ACHN (cell line): Measurements from ENCODE around the gene PHLPP2.
"Not testable (repeated sequence)": the region's sequence is repeated elsewhere in the genome, so short reads cannot be mapped to it uniquely, and the experiment has no call there.

Experiments
- DNase-seq: peaks from one replicate; pipeline ENCODE4 v3.0.0-alpha.2; 2015
- in situ Hi-C: cut with HindIII; loops from 2 replicates; pipeline ENCODE4 v1.10.0; 2017; ENCODE audit warnings: low sequenced_read_pairs, low pct_ligation_motif_present, low pct_unique_long_range_greater_than_20kb

The PHLPP2 gene

DNA sequence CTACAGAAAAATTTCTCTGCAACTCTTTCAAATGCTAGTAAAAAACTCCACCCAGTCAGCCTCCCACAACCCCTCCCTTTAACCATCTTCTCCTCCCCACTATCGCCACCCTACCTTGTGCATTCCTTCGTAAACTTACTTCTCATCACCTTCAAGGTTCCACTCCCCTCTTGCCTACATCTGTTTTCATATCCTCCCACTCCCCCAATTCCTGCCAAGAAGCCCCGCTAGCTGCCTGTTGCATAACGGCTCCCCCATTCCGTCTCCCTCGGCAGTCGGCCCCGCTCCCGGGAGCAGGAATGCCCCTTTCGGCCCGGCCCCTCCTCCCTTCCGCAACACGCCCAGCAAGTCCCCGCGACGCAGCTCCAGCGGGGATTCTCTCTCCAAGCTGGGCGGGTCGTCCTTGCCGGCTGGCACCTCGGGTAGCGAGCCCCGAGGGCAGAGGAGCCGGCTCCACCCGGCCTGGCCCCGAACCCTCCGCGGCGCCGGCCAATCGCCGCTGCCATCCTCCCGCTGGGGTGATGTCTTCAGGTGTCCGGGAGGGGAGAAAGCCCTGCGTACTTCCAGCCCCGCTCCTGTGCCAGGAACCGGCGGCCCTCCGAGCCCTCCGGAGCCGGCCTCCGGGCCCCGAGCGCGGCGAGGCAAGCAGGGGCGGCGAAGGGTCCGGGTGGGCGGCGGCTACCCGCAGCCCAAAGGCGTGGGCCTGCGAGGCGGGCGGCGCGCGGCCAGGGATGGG is 1.5 kb downstream of the PHLPP2 start:
- peak; percentile 90 for DNase-seq
- in situ Hi-C loops = no loop called here

DNA sequence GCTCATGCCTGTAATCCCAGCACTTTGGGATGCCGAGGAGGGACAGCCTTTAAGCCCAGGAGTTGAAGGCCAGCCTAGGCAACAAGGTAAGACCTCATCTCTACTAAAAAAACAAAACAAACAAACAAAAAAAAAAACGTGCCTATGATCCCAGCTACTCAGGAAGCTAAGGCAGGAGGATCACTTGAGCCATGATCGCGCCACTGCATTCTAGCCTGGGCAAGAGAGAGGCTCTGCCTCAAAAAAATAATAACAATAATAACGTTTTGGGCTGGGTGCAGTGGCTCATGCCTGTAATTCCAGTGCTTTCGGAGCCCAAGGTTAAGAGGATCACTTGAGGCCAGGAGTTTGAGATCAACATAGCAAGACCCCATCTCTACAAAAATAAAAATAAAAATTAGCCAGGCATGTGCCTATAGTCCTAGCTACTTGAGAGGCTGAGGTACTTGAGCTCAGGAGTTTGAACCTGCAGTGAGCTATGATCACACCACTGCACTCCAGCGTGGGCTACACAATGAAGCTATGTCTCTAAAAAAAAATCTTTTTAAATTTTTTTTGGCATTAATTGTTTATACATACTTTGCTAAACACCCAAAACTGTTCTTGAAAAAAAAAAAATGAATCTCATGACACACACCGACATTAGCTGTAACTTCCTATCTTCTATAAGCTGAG is 3.3 kb downstream of the PHLPP2 start:
- no peak for DNase-seq
- in situ Hi-C loops = no loop called here

DNA sequence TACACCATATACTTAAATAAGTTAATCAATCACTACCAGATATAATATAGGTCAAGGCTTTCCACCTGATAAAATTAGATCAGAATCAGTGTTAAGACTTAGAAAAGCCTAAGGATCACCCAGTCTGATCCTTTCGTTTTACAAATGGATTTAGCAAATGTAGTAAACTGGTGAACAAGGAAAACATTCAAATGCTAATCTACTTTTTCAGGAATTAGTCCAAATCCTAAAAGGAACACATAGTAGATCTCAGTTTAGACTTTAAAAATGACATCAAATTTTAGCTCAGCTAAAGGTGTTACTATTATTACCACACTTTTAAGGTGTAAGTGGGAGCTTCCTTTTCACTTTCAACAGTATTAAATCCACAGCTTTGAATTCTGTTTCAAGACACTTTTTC is 12.0 kb downstream of the PHLPP2 start:
- no peak for DNase-seq
- in situ Hi-C loops = no loop called here

DNA sequence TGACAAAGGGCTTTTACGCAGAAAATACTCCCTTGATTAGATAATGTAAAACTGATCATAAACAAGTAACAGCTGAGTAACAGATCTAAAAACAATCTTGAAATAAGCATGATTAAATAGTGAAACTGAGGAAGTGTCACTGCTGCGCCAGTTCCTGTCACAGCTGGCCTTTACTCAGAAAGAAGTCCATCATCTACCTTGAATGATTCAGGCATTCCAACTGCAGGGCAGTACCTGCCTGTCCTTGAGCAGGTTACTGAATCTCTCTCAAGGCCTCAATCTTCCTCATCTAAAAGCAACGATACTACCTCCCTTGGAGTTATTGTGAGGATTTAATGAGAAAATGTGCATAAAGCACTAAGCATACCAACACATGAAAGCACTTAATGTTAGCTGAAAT is 12.7 kb downstream of the PHLPP2 start:
- no peak for DNase-seq
- in situ Hi-C loops = no loop called here

DNA sequence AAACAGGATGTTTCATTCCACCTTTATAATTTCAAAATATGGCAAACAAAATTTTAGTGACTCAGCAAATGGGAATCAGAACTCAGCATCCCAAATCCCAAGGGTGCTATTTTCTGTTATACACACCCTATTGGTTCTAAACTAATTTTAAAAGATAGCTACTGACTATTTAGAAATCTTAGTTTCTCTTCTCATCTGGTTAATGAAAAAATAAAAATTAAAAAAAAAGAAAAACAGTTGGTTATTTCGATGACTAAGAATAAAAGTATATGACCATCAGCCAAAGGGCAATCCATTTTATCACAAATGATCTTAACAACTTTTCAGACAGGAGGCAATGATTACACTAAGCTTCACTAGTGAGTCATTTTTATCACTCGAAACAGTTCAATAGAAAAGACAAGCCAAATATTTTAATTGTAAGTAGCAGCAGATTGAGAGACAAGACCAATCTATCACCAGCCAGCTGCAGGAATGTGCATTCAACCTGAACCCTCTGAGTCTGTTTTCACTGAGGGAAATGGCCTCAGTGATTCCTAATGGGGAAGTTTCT is 15.2 kb downstream of the PHLPP2 start:
- DNase-seq = peak; percentile 31
- in situ Hi-C loops = no loop called here

DNA sequence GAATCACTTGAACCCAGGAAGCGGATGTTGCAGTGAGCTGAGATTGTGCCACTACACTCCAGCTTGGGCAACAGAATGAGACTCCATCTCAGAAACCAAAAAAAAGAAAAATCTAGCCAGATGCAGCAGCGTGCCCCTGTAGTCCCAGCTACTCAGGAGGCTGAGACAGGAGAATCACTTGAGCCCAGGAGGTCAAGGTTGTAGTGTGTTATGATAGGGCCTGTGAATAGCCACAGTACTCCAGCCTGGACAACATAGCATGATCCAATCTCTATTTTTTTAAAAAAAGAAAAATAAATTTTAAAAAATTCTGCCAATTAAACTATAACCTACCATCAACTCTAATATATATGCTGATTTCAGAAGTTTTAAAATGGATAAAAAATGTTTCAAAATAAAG is 15.8 kb downstream of the PHLPP2 start:
- no peak for DNase-seq
- in situ Hi-C loops = no loop called here

DNA sequence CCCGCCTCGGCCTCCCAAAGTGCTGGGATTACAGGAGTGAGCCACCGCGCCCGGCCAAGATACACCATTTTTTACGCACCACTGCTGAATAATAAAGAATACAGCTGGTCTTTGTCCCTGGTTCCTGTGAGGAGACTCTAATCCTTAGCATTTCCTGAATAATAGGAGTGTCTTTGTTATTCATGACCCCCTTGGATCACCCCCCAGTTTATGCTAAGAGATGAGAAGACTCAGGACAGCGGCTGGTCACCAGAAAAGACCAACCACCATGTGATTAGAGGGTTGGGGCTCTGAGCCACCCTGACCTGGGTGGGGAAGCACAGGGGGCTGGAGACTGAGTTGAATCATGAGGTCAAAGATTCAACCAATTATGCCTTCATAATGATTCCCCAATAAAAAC is 17.3 kb downstream of the PHLPP2 start:
- no peak for DNase-seq
- in situ Hi-C loops = no loop called here

DNA sequence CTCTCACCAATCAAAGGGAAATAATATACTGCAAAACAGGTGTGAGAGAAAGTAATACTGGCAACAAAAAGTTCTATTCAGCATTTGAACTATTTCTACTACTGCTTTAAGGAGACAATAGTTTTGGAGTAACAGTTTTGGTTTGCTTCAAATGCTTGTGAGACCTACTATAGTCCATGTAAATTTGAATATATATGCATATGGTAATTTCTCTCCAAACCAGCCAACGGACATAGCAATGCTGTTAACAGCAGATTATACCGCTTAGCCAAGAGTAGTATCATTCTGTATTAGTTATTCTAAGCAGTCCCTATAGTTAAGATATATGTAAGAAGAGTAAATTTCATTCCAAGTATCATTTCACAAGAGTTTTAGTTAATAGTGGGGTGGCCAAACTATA is 18.5 kb downstream of the PHLPP2 start:
- DNase-seq = no peak
- in situ Hi-C loops = no loop called here

DNA sequence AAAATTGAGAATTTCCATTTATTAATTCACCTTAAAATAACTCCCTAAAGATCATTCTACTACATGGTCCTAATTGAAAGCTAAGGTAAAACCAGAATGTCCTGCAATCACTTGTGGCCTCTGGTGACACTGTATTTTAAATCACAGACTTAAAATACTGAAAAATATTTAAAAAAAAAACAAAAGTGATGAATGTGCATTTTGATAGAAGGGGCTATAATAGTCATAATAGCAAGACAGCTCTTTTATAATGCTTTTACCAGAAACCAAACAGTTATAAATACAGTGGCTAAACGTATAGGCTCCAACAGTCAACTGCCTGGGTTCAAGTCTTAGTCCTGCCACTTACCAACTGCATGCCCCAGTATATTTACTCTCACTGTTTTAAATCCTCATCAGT is 21.2 kb downstream of the PHLPP2 start:
- in situ Hi-C loops = no loop called here

DNA sequence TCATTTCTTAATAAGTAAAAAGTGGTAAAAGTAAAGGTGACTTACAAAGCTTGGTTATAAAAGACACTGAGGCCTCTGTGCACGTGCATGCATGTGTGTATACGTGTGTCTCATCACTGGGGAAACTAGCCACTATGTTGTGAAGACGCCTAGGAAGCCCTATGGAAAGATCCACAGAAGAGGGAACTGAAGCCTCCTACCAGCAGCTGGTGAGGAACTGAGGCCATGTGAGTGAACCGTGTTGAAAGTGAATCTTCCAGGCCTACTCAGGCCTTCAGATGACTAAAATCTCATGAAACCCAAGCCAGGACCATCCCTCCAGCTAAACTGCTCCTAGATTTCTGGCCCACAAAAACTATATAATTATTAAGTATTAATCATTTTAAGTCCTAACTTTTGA is 23.7 kb downstream of the PHLPP2 start:
- in situ Hi-C loops = no loop called here
- DNase-seq = no peak

More for the DNA sequence above, 21.2 kb downstream of the PHLPP2 start:
- DNase-seq = no peak

DNA sequence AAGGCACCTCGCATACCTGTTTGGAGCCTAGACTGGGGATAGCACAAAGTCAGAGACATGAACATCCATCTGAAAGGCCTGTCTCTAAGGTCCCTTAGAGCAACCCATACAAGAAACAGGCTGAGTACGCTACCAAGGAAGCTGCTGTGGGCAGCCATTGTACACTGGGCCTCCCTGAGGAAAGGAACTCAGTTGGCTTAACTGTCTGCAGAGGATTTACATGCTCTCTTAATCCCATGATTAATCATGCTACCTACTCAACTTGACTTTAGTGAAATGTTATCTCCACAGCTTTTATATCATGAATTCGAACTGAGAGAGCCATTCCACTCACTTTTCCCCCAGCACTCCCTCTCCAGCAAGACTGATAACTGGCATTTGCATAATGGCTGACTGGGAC is 26.0 kb downstream of the PHLPP2 start:
- in situ Hi-C loops = no loop called here
- DNase-seq = no peak

DNA sequence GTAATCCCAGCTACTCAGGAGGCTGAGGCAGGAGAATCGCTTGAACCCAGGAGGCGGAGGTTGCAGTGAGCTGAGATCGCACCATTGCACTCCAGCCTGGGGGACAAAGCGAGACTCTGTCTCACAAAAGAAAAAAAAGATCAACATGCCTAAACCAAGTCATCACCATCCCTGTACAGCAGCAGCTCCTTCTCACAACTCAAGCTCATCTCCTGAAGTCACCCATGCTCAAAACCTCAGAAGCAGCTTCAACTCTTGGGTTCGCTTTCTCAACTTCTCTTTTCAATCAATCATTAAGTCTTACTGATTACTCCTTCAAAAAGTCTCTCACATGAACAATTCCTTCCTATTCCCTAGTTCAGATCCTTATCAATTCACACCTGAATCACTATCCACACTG is 31.3 kb downstream of the PHLPP2 start:
- in situ Hi-C loops = no loop called here
- DNase-seq = no peak

DNA sequence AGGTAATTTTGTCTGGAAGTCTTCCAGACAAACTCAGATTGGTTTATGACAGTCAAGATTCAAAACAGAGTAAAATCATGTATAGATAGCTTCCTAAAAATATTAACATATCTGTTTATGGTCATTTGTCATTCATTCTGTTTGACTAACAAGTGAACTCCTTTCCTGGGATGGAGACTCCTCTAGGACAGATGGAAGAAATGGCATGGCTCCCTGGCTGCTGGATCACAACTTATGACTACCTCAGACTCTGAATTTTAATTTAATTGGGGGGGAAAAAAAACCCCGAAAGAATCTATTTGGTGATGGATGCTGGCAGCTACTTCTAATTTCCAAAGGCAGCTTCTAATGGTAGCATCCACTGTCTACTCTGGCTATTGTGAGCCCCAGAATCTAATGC is 34.6 kb downstream of the PHLPP2 start:
- in situ Hi-C loops = no loop called here
- DNase-seq = no peak

DNA sequence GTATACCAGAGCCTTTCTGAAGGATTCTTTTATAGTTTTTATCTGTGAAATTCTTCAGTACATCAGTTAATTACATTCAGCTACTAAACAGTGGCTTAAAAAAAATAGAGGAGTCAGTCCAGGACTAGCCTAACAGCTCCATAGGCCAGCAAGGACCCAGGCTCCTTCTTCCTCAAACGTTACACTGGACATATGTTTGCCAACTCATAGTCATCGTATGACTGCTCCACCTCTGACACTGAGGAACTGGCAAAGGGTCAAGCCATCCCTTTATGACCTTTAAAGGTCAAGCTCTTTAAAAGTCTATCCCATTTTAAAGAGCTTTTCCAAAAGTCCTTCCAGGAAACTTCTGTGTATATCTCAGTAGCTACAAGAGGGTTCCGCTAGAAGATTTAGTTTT is 36.6 kb downstream of the PHLPP2 start:
- DNase-seq = no peak
- in situ Hi-C loops = no loop called here

DNA sequence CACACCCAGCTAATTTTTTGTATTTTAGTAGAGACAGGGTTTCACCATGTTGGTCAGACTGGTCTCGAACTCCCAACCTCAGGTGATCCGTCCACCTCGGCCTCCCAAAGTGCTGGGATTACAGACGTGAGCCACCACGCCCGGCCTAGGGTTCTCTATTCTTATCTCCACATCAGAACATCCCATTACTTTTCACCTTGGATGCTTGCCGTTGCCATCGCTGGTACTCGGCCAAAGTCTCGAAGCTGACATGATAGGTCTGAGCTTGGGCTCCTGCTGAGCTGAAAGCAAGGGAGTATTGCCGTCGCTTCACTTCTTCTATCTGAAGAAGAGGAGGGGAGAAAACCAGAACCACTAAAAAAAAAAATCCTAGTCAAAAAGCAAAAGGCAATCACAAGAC is 40.2 kb downstream of the PHLPP2 start:
- DNase-seq, in situ Hi-C loops: not testable (repeated sequence)

DNA sequence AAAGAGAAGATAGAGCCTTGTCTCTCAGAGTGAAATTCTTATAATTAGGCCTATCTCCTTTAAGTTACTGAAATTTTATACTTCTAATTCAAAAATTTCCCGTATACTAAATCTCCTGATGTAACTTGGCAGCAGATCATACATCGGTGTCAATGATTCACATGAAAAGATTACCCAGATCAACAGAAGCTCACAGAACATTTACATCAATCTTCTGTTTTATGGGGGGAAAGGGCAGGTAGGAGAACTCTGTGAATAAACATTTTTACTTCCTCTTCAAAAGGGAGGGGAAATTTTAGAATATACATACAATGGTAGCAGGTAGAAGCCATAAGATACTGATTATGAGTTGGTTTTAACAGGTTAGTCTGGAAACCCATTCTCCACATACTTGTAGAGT is 43.1 kb downstream of the PHLPP2 start:
- DNase-seq = no peak
- in situ Hi-C loops = no loop called here

DNA sequence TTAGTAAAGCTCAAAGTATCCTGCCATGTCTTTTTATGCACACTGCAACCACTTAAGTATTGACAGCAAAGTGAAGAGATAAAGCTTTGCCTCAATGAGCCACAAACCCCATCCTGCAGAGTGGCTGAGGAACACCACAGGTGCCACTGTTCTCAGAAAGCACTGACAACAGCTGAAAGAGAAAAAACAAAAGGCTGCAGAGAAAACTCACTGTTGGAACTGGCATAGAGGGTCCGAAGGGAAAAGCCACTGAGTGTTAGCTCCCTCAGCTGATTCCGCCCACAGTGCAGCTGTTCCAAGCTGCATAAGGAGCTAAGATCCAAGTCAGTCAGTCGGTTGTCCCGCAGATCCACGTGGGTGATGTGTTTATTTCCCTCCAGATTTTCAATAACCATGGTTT is 48.3 kb downstream of the PHLPP2 start:
- no peak for DNase-seq
- in situ Hi-C loops = no loop called here

DNA sequence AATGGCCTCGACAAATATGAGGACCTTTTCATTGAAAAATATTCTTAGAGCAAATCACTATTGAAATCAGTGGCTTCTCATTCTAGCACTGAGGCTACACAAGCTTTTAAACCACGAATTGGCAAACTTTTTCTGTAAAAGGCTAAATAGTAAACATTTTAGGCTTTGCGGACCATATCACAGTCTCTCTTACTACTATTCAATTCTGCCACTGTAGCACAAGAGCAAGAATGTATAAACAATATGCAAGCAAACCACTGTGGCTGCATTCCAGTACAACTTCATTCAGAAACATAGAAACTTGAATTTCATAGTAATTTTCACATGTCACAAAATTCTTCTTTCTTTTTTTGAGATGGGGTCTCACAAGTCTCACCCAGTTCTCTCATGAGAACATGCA is 49.1 kb downstream of the PHLPP2 start:
- in situ Hi-C loops = no loop called here

DNA sequence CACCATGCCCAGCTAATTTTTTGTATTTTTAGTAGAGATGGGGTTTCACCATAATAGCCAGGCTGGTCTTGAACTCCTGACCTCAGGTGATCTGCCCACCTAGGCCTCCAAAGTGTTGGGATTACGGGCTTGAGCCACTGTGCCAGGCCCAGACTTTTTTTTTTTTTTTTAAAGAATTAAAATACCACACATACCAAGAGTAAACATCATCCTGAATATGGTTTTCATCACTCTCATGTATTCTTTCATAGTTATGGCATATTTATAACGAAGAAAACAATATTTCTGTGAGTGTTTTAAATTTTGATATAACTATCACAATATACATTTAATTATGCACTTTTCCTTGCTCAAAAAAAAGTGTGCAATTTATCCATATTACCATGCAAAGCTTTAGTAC is 50.3 kb downstream of the PHLPP2 start:
- in situ Hi-C loops = no loop called here
- DNase-seq = no peak

More for the DNA sequence above, 49.1 kb downstream of the PHLPP2 start:
- no peak for DNase-seq

DNA sequence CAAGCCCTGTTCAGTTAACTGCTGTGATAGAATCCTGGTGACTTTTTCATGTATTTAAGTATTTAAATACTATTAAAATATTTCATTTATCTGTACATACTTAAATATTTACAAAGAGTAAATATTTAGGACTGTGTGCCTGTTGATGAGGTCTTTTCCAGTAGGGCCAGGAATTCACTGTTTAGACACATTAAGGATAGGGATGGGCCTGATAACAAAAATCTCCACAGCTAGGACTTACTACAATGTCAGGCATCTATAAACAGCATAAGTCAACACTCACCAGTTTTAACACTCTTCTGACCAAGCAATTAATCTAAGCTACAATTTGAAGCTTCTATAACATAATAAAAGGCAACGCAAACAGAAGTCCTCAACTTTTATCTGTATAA is 50.9 kb downstream of the PHLPP2 start:
- DNase-seq = no peak
- in situ Hi-C loops = no loop called here
